H1 (cell line): Measurements from ENCODE around the gene NDUFV1. TPM values are rescaled to one million over a fixed set of nuclear protein-coding genes. Genes with fewer than 3 reads are reported as not detected.

Experiments used
- CTCF ChIA-PET: fragments of 300-600 bp; sonication (Branson Sonifier 250); formaldehyde crosslinking; loops from one replicate; lab custom pipeline; 2021; ENCODE audit not compliant: partially characterized antibody; lab: Charles Lee
- POLR2A ChIA-PET: fragments of 300-600 bp; sonication (Branson Sonifier 250); formaldehyde crosslinking; loops from one replicate; lab custom pipeline; 2021; ENCODE audit warnings: inconsistent platforms; ENCODE audit not compliant: partially characterized antibody; lab: Charles Lee
- DNase-seq, 2 experiments: peaks; one replicate each; pipeline versions ENCODE4 v3.0.0 to v3.0.0-alpha.2; 2010 to 2022; ENCODE audit warnings: low spot score in 2 of 2, low read depth in 1 of 2, mixed read lengths in 1 of 2
- FAIRE-seq: peaks from 2 replicates; lab custom pipeline; 2011; peaks lifted over from hg19 to GRCh38; lab: Jason Lieb, UNC
- H2AFZ ChIP-seq: 2 replicates; pipeline ENCODE4 v1.8.1; 2012; ENCODE audit warnings: low read length, inconsistent platforms
- H2AK5ac ChIP-seq: 2 replicates; pipeline ENCODE4 v1.6.1; 2013; ENCODE audit warnings: low read depth, low read length
- H2BK120ac ChIP-seq: replicated peaks from 2 replicates; pipeline ENCODE3; 2013; ENCODE audit warnings: low read depth, low read length, inconsistent platforms
- H2BK12ac ChIP-seq: 2 replicates; pipeline ENCODE4 v1.6.1; 2013; ENCODE audit warnings: low read depth, low read length
- H2BK15ac ChIP-seq: 2 replicates; pipeline ENCODE4 v1.6.1; 2013; ENCODE audit warnings: low read length
- H2BK20ac ChIP-seq: 2 replicates; pipeline ENCODE4 v1.6.1; 2013; ENCODE audit warnings: low read length
- H2BK5ac ChIP-seq: 2 replicates; pipeline ENCODE4 v1.6.1; 2013; ENCODE audit warnings: low read depth, low read length
- H3K14ac ChIP-seq: 2 replicates; pipeline ENCODE4 v1.6.1; 2013; ENCODE audit warnings: inconsistent platforms; ENCODE audit not compliant: insufficient read length
- H3K18ac ChIP-seq: 2 replicates; pipeline ENCODE4 v1.6.1; 2013; ENCODE audit warnings: low read length; ENCODE audit errors: extremely low read depth
- H3K23ac ChIP-seq: 2 replicates; pipeline ENCODE4 v1.6.1; 2013; ENCODE audit warnings: inconsistent platforms; ENCODE audit not compliant: insufficient read length
- H3K23me2 ChIP-seq: 2 replicates; pipeline ENCODE4 v1.6.1; 2013; ENCODE audit warnings: low read depth, low read length
- H3K27ac ChIP-seq: 2 replicates; pipeline ENCODE4 v1.6.1; 2011; ENCODE audit warnings: low read depth, low read length, inconsistent platforms
- H3K27me3 ChIP-seq, 4 experiments: replicated peaks in 1 of 4; 1 replicate in 1 of 4; 2 replicates in 3 of 4; pipeline versions ENCODE4 v1.6.1 to v1.8.1; 2011 to 2013; ENCODE audit warnings: low read length in 3 of 4, mild to moderate bottlenecking in 3 of 4, inconsistent platforms in 2 of 4, mixed read lengths in 2 of 4, moderate library complexity in 1 of 4; ENCODE audit not compliant: control insufficient read depth in 3 of 4, insufficient read depth in 3 of 4; ENCODE audit errors: extremely low read depth in 1 of 4
- H3K36me3 ChIP-seq, 4 experiments: 2 replicates each; pipeline versions ENCODE4 v1.6.1 to v1.8.1; 2011 to 2013; ENCODE audit warnings: mild to moderate bottlenecking in 4 of 4, low read length in 3 of 4, moderate library complexity in 2 of 4, control low read depth in 1 of 4, inconsistent platforms in 1 of 4; ENCODE audit not compliant: insufficient read depth in 4 of 4, control insufficient read depth in 2 of 4
- H3K4ac ChIP-seq: replicated peaks from 2 replicates; pipeline ENCODE3; 2013; ENCODE audit warnings: low read length, low read depth, mixed read lengths, inconsistent platforms; ENCODE audit not compliant: insufficient read length
- H3K4me1 ChIP-seq, 4 experiments: replicated peaks in 1 of 4; 1 replicate in 1 of 4; 2 replicates in 3 of 4; pipeline versions ENCODE4 v1.6.1 to v1.8.1; 2011 to 2013; ENCODE audit warnings: low read length in 3 of 4, inconsistent platforms in 2 of 4, mixed read lengths in 1 of 4; ENCODE audit not compliant: insufficient read depth in 4 of 4, control insufficient read depth in 3 of 4
- H3K4me2 ChIP-seq, 2 experiments: 2 replicates each; pipeline versions ENCODE4 v1.6.1 to v1.8.1; 2011 to 2013; ENCODE audit warnings: low read depth in 2 of 2, low read length in 2 of 2, control low read depth in 1 of 2, inconsistent platforms in 1 of 2, mild to moderate bottlenecking in 1 of 2; ENCODE audit not compliant: insufficient read depth in 1 of 2
- H3K4me3 ChIP-seq, 4 experiments: fragments of 200-600, 300-600 bp in 1 of 4; sonication (generic), shearing (Covaris generic), sonication (Bioruptor Twin) in 1 of 4; 2 replicates each; pipeline versions ENCODE4 v1.5.1 to v1.8.1; 2011 to 2016; ENCODE audit warnings: low read length in 4 of 4, low read depth in 3 of 4, control low read depth in 2 of 4, inconsistent platforms in 2 of 4, mild to moderate bottlenecking in 2 of 4, mixed read lengths in 1 of 4, moderate library complexity in 1 of 4; ENCODE audit not compliant: insufficient read depth in 2 of 4; ENCODE audit errors: extremely low read depth in 1 of 4
- H3K56ac ChIP-seq: replicated peaks from 2 replicates; pipeline ENCODE3; 2013; ENCODE audit warnings: low read depth, mild to moderate bottlenecking, mixed read lengths, low read length, inconsistent platforms; ENCODE audit not compliant: insufficient read length
- H3K79me1 ChIP-seq: 2 replicates; pipeline ENCODE4 v1.6.1; 2013; ENCODE audit warnings: low read depth, low read length, control low read depth
- H3K79me2 ChIP-seq, 2 experiments: 2 replicates each; pipeline versions ENCODE4 v1.6.1 to v1.8.1; 2012 to 2013; ENCODE audit warnings: low read length in 2 of 2, mild to moderate bottlenecking in 2 of 2, inconsistent platforms in 1 of 2; ENCODE audit not compliant: insufficient read depth in 2 of 2, control insufficient read depth in 1 of 2
- H3K9ac ChIP-seq, 4 experiments: replicated peaks in 1 of 4; 1 replicate in 1 of 4; 2 replicates in 3 of 4; pipeline versions ENCODE4 v1.6.1 to v1.8.1; 2011 to 2013; ENCODE audit warnings: low read depth in 3 of 4, low read length in 3 of 4, control low read depth in 2 of 4, mild to moderate bottlenecking in 2 of 4, moderate library complexity in 2 of 4, inconsistent platforms in 1 of 4; ENCODE audit errors: extremely low read depth in 1 of 4
- H3K9me3 ChIP-seq, 2 experiments: 2 replicates each; pipeline versions ENCODE4 v1.6.1 to v1.8.1; 2012 to 2013; ENCODE audit warnings: mild to moderate bottlenecking in 2 of 2, moderate library complexity in 2 of 2, control low read depth in 1 of 2, inconsistent platforms in 1 of 2, low read depth in 1 of 2, low read length in 1 of 2, mixed read lengths in 1 of 2; ENCODE audit not compliant: insufficient read depth in 2 of 2
- H4K20me1 ChIP-seq, 2 experiments: replicated peaks in 1 of 2; 2 replicates each; pipeline versions ENCODE3 to v1.8.1; 2011 to 2013; ENCODE audit warnings: inconsistent platforms in 2 of 2, low read length in 2 of 2, mild to moderate bottlenecking in 1 of 2; ENCODE audit not compliant: insufficient read depth in 2 of 2, control insufficient read depth in 1 of 2
- H4K5ac ChIP-seq: 2 replicates; pipeline ENCODE4 v1.6.1; 2013; ENCODE audit warnings: low read length, low read depth, mixed read lengths, inconsistent platforms; ENCODE audit not compliant: insufficient read length
- H4K8ac ChIP-seq: 2 replicates; pipeline ENCODE4 v1.8.0; 2013; ENCODE audit warnings: mild to moderate bottlenecking, moderate library complexity, low read length, inconsistent platforms; ENCODE audit not compliant: insufficient read depth; ENCODE audit errors: extremely low read depth
- H4K91ac ChIP-seq: replicated peaks from 2 replicates; pipeline ENCODE3; 2013; ENCODE audit warnings: low read length, mixed read lengths, inconsistent platforms; ENCODE audit not compliant: insufficient read length
- CBX5 ChIP-seq: fragments of 300-800, 300-1000 bp; sonication (generic); IDR thresholded peaks from 2 replicates; pipeline ENCODE4 v1.7.1; 2016; ENCODE audit warnings: antibody characterized with exemption, low read length, low read depth
- CBX8 ChIP-seq: fragments of 300-800, 300-1000 bp; sonication (generic); IDR thresholded peaks from 2 replicates; pipeline ENCODE4 v1.7.1; 2016; ENCODE audit warnings: low read depth, low read length, borderline replicate concordance
- CHD2 ChIP-seq: IDR thresholded peaks from 2 replicates; pipeline ENCODE4 v1.6.1; 2012; ENCODE audit warnings: low read length, improper control_type of control experiment
- EP300 ChIP-seq, 2 experiments: IDR thresholded peaks; 1 replicate in 1 of 2; 2 replicates in 1 of 2; pipeline ENCODE4 v1.6.1; 2011 to 2012; ENCODE audit warnings: low read depth in 2 of 2, low read length in 2 of 2, mild to moderate bottlenecking in 2 of 2, borderline replicate concordance in 1 of 2, inconsistent platforms in 1 of 2, moderate library complexity in 1 of 2
- EZH2 ChIP-seq: fragments of 200-600 bp; sonication (generic); IDR thresholded peaks from 2 replicates; pipeline ENCODE4 v1.7.1; 2012; ENCODE audit warnings: low read depth, mild to moderate bottlenecking, moderate library complexity, low read length, inconsistent platforms; ENCODE audit not compliant: severe bottlenecking
- GABPA ChIP-seq: IDR thresholded peaks from 2 replicates; pipeline ENCODE4 v1.6.1; 2011; ENCODE audit warnings: mild to moderate bottlenecking, low read length, moderate library complexity, borderline replicate concordance; ENCODE audit not compliant: insufficient read depth
- POLR2AphosphoS5 ChIP-seq: IDR thresholded peaks from 2 replicates; pipeline ENCODE4 v1.6.1; 2011; ENCODE audit warnings: low read depth, low read length
- SAP30 ChIP-seq: fragments of 300-600 bp; sonication (generic); IDR thresholded peaks from 2 replicates; pipeline ENCODE4 v1.7.1; 2012; ENCODE audit warnings: low read length, moderate library complexity, mild to moderate bottlenecking, inconsistent platforms; ENCODE audit not compliant: insufficient read depth, insufficient replicate concordance
- SIN3A ChIP-seq, 2 experiments: IDR thresholded peaks in 1 of 2; conservative IDR thresholded peaks in 1 of 2; 2 replicates each; pipeline ENCODE4 v1.6.1; 2011 to 2012; ENCODE audit warnings: low read length in 2 of 2, improper control_type of control experiment in 1 of 2, low read depth in 1 of 2, mild to moderate bottlenecking in 1 of 2
- SIRT6 ChIP-seq: IDR thresholded peaks from one replicate; pipeline ENCODE4 v1.7.1; 2012; ENCODE audit warnings: low read length, inconsistent platforms
- TAF1 ChIP-seq: IDR thresholded peaks from 2 replicates; pipeline ENCODE4 v1.6.1; 2011; ENCODE audit warnings: mild to moderate bottlenecking, low read depth, low read length
- USF2 ChIP-seq: IDR thresholded peaks from 2 replicates; pipeline ENCODE4 v1.6.1; 2011; ENCODE audit warnings: low read length, improper control_type of control experiment
- YY1 ChIP-seq: IDR thresholded peaks from 2 replicates; pipeline ENCODE4 v1.6.1; 2011; ENCODE audit warnings: low read depth, mild to moderate bottlenecking, low read length
- WGBS, 2 experiments: shearing (Covaris generic) in 1 of 2; methylation state at CpG; one replicate each; pipeline versions ENCODE4 v1.1.6 to v1.1.7; 2013 to 2015; ENCODE audit warnings: low lambda C conversion rate in 2 of 2, mixed read lengths in 2 of 2, inconsistent platforms in 1 of 2, low coverage in 1 of 2, missing lambda C conversion rate in 1 of 2; ENCODE audit not compliant: insufficient replicate concordance in 2 of 2, insufficient coverage in 1 of 2, insufficient read length in 1 of 2; ENCODE audit errors: extremely low coverage in 1 of 2, missing lambda C conversion rate in 1 of 2; 5-methylcytosine and 5-hydroxymethylcytosine counted together
- polyA plus RNA-seq, 7 experiments: library from polyadenylated mRNA; depleted of rRNA in 3 of 7; stranded (reverse) in 5 of 7; unstranded in 2 of 7; fragments of >200 nt in 5 of 7; fragments of 200-250 nt in 2 of 7; gene quantifications; 1 replicate in 5 of 7; 2 replicates in 1 of 7; 4 replicates in 1 of 7; pipeline versions ENCODE4 v1.2.1 to v1.2.3, GENCODE V29; 2011 to 2013; ENCODE audit warnings: missing spikeins in 2 of 7, mixed read lengths in 2 of 7
- total RNA-seq: library from RNA; stranded (reverse); fragmentation: NEBNext Ultra II Directional; extraction: Animal tissue kit (Norgen Biotek cat#: 25700); gene quantifications from 2 replicates; pipeline ENCODE4 v1.2.1, GENCODE V29; 2021

NDUFV1 gene
- total and polyA plus RNA-seq, 2 of the 8 experiments (the other 6 are each of a cell fraction or from before 2014, with no cell fraction given) = 125 to 131 TPM

- Histone ChIP-seq H3K4ac (peak overlapping the region; percentile 22), H3K9me3 (no peaks in the 10 kb centered on the region), H2AK5ac (no peak overlapping the region), H3K4me3 (no peak overlapping the region), H3K23ac (no peak overlapping the region), H4K8ac (no peak overlapping the region), H2AFZ (no peak overlapping the region), H3K4me1 (peaks cover 0 to 9% (median 0%) of the 10 kb centered on the region in 4 experiments; a peak in 2 of 7 replicates), H2BK5ac (no peak overlapping the region), H3K9ac (no peak overlapping the region), H3K79me2 (no peaks in the 10 kb centered on the region), H3K4me2 (no peak overlapping the region), H2BK20ac (no peak overlapping the region), H4K20me1 (peaks cover 0 to 5% of the 10 kb centered on the region in 2 experiments), H3K14ac (no peak overlapping the region), H3K56ac (no peak overlapping the region), H3K36me3 (no peaks in the 10 kb centered on the region; a peak in 1 of 8 replicates), H2BK12ac (no peak overlapping the region), H3K79me1 (no peaks in the 10 kb centered on the region), H3K18ac (no peak overlapping the region), H4K91ac (no peak overlapping the region), H2BK15ac (no peak overlapping the region), H3K27ac (no peak overlapping the region), H4K5ac (no peak overlapping the region), H2BK120ac (no peak overlapping the region), H3K27me3 (no peaks in the 10 kb centered on the region; a peak in 2 of 7 replicates), H3K23me2 (peaks cover 3% of the 10 kb centered on the region)
- WGBS, 2 experiments = 95% methylated on average over 11 of the region's 15 CpGs; no CpG with 5 or more reads in 1 of the 2 experiments
- FAIRE-seq (no peak), DNase-seq (no peak)
- CTCF ChIA-PET = interaction anchor here (0.6 to 8.6 kb wide), 14 partner anchors 9 to 314 kb away, joined by 3 to 99 read pairs (median 9); partner anchors contain the start of genes ALDH3B2, NUDT8 and TBX10
- POLR2A ChIA-PET = no interaction called here
- TF ChIP-seq POLR2AphosphoS5 (no peak), SAP30 (no peak), SIN3A (conservative IDR thresholded peaks at IDR 0.05 in 1 of 2, IDR thresholded peaks at IDR 0.05 in 1 of 2; ENCODE audit: low read depth in 1 of 2, low read length in 2 of 2) (no peak), EP300 (IDR thresholded peaks at IDR 0.05; ENCODE audit: borderline replicate concordance in 1 of 2, low read depth in 2 of 2, low read length in 2 of 2) (no peak), GABPA (no peak), SIRT6 (no peak), EZH2 (no peak), CHD2 (no peak), CBX5 (no peak), USF2 (no peak), TAF1 (no peak), YY1 (no peak), CBX8 (no peak)
Measured at GRCh38 chr11:67647471-67647870, 40.7 kb downstream of the NDUFV1 start.
